Effector memory CD4-positive, alpha-beta T cell (primary cell): ENCODE measurements around the gene FLAD1.
A peak's percentile ranks its signal among the peaks of the same experiment; 100 is the strongest.

Experiments
- DNase-seq, 3 donors: peaks; one replicate each; pipeline ENCODE4 v3.0.0-alpha.2; 2020
- H3K27ac ChIP-seq: 2 replicates; pipeline ENCODE4 v1.7.0; 2013; ENCODE audit warnings: mild to moderate bottlenecking, low read length, moderate library complexity; ENCODE audit not compliant: insufficient read depth, poor library complexity, severe bottlenecking
- H3K27me3 ChIP-seq: replicated peaks from 2 replicates; pipeline ENCODE4 v1.7.0; 2013; ENCODE audit warnings: mild to moderate bottlenecking, low read length; ENCODE audit not compliant: insufficient read depth, control insufficient read depth, poor library complexity, severe bottlenecking
- H3K36me3 ChIP-seq: 2 replicates; pipeline ENCODE4 v1.7.0; 2013; ENCODE audit warnings: mild to moderate bottlenecking, low read length, moderate library complexity; ENCODE audit not compliant: control insufficient read depth, insufficient read depth
- H3K4me1 ChIP-seq: 2 replicates; pipeline ENCODE4 v1.7.0; 2013; ENCODE audit warnings: low read length, mild to moderate bottlenecking; ENCODE audit not compliant: control insufficient read depth, insufficient read depth, poor library complexity, severe bottlenecking
- H3K4me3 ChIP-seq: 2 replicates; pipeline ENCODE4 v1.7.0; 2013; ENCODE audit warnings: low read length, low read depth, mild to moderate bottlenecking; ENCODE audit not compliant: insufficient read depth, poor library complexity, severe bottlenecking
- H3K9me3 ChIP-seq: 2 replicates; pipeline ENCODE4 v1.7.0; 2013; ENCODE audit warnings: mild to moderate bottlenecking, low read length, moderate library complexity; ENCODE audit not compliant: control insufficient read depth

The FLAD1 gene

DNA sequence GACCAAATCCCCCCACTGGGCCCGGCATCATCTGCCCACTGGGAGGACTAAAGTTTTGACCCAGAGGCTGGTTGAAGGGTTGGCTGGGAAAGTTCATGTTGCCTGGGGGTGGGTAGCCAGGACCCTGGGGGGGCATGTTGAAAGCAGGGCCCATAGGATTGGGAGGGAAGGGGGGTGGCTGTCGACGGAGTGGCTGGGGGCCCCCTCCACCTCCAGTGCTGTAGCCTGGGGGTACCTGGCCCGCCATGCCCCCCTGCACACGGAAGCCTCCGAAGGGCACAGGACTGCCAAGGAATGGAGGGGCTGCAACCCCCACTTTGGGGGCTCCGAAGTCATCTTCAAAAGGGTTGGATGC lies 23.7 kb upstream of the FLAD1 start:
- H3K4me1 ChIP-seq, result peaks cover 33% of the 10 kb centered on the region
- peak overlapping the region; percentile 20 for H3K27ac ChIP-seq
- peaks cover 31% of the 10 kb centered on the region for H3K36me3 ChIP-seq
- no peak for DNase-seq
- no peak overlapping the region for H3K4me3 ChIP-seq
- H3K9me3 ChIP-seq, result no peaks in the 10 kb centered on the region
- no peaks in the 10 kb centered on the region for H3K27me3 ChIP-seq

DNA sequence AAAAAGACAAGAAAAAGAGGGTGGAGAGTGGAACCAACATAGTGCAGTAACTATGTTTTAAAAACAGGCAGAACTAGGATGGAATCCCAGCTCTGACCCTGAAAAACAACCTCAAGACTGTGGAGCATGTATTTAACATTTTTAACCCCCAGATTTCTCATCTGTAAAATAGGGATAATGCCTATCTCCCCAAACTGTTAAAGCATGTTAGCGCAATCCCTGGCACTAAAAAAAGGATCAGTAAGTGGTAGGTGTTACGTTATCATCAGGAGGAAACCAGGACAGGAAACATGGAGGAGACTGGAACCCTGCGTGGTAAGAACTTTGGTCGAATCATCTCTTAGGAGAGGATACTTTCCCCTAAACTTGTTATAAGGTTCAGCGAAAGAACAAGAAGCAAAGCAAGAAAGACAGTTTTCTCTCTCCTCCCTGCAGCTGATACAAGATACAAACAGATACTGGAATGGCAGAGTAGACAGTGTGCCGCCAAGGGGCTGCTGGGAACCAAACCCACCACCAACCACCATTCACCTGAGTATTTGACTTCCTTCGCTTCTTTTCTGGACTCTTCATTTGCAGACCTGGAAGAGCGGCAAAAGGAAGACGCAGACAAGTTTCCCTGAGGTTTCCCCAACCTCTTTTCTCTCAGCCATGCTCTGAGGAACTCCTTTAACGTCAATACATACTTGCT lies 22.6 kb upstream of the FLAD1 start:
- H3K27ac ChIP-seq, result peak overlapping the region; percentile 96
- no peak for DNase-seq

DNA sequence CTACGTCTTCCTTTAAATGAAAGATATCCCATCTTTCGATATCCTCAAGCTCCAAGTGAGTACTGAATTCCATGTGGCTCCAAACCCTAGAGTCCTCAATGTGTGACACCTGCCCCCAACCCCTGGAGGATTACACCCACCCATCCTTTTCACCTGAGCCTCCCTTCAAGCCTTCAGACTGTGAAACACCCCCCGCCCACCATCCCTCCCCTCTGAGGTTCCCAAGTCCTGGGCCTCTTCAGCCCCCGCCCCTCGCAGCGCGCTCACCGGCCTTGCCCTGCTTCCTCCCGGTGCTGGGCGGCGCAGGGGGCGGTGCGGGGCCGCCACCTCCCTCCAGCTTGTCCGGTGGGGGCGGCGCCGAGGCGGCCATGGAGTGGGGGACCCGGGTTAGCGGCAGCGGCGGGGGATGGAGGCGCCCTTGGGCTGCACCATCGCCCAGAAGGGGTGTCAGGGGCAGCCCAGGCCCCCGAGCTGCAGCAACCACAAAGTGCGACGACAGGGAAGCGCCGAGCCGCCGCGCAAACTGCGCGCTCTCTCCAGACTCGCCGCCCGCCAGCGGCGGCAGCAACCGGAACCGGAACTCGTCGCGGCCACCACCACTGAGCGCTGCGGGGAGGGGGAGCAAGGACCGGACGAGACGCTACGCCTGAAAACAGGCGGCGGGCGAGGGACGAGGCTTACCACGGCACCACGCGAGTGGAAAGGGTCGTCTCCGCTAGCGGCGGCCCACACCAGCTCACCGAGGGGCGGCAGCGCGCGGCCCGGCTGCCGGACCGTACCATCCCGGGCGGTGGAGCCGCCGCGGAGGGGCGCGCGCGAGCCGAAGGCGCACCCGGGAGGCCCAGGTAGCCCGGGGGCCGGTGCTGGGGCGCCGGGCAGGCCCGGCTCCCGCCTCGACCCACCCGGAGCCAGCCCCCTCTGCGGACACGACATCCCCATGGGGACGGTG lies 21.7 kb upstream of the FLAD1 start, which contains the start of gene PYGO2:
TSS of gene PYGO2 (minus strand) at position 576 of the 949 bp plus-strand sequence. CDS start at position 370, 206 bp downstream.
- Histone ChIP-seq H3K36me3 (peaks cover 50% of the 10 kb centered on the region), H3K4me3 (peak within 1 kb of the TSS; percentile 80), H3K27ac (peak within 1 kb of the TSS; percentile 96), H3K4me1 (peaks cover 19% of the 10 kb centered on the region), H3K27me3 (no peaks in the 10 kb centered on the region), H3K9me3 (no peaks in the 10 kb centered on the region)
- DNase-seq, result peak; percentile 71 to 79 (median 77)

More for the DNA sequence above, 22.6 kb upstream of the FLAD1 start:
- peaks cover 41% of the 10 kb centered on the region for H3K36me3 ChIP-seq
- no peaks in the 10 kb centered on the region for H3K9me3 ChIP-seq
- peaks cover 27% of the 10 kb centered on the region for H3K4me1 ChIP-seq
- no peaks in the 10 kb centered on the region for H3K27me3 ChIP-seq
- peak overlapping the region; percentile 80 for H3K4me3 ChIP-seq

DNA sequence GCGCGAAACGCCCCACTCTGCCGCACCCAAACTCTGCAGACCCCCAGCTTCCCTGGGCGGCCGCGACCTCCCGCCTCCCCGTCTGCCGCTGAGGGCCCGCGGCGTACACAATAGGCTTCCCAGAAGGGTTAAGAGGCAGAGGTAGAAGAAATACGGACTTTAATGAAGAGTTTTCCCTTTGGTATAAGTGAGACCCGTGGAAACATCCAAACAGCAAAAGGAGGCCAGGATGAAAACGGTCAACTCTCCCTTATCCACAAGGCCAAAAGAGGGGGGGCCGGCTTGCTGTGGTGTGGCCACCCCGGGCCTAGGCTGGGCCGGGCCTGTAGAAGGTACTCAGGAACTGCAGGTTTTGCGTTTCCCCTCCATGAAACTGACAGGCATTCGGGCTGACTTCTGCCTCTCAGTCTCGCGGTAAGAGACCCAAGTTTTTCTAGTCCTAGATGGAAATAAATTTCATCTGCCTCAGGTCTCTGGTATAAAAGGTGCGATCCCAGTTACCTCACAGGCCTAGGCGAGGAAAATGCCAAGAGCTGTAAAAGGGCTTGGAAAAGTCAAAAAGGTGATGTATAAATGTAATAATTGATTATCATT lies 20.9 kb upstream of the FLAD1 start:
- Histone ChIP-seq H3K27me3 (no peaks in the 10 kb centered on the region), H3K4me3 (peak overlapping the region; percentile 80), H3K4me1 (peaks cover 15% of the 10 kb centered on the region), H3K27ac (peak overlapping the region; percentile 96), H3K9me3 (no peaks in the 10 kb centered on the region), H3K36me3 (peaks cover 57% of the 10 kb centered on the region)
- no peak for DNase-seq

DNA sequence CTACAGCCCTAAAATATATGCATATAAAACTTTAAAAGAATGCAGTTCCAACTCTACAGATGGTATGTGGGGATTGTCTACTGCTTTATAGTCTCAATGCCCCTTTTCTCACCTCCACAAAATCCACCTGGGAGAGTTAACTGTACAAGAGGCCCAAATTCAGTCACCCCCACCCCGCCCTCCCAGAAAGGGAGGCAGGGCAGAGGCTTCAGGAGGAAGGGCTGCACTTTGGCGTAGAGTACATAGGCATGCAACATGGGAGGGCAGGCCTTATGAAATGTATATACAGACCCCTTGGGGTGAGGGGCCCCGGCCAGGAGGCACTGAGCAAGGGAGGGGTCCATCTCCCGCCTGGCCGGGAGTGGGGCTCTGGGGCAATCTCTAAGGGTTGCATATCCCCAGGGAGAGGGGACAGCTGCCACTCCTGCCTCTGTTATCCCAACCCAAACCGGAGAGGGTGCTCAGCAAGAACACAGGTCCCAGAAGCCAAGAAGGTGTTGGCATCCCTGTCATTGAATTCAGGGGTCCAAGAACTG lies 20.3 kb upstream of the FLAD1 start:
- peak overlapping the region; percentile 96 for H3K27ac ChIP-seq
- no peaks in the 10 kb centered on the region for H3K27me3 ChIP-seq
- no peaks in the 10 kb centered on the region for H3K9me3 ChIP-seq
- H3K4me1 ChIP-seq, result peaks cover 15% of the 10 kb centered on the region
- no peak for DNase-seq
- H3K36me3 ChIP-seq, result peaks cover 61% of the 10 kb centered on the region
- no peak overlapping the region for H3K4me3 ChIP-seq

DNA sequence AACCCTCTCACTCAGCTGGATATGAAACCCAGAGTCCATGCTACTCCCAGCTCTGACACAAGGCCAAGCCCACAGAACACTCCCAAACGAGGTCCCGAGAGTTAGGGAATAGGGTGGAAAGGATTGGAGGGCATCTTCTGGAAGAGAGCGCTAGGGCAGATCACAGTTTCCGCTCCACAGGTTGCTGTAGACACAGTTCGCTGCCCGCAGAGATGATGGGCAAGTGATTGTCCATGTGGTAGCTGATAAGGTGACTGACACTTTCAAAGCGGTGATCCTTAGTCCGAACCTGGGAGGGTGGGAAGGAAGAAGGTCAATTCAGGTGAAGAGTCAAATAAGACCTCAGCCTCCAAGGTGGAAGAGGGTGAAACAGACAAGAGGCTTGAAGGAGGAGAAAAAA lies 19.5 kb upstream of the FLAD1 start:
- no peak overlapping the region for H3K27ac ChIP-seq
- no peak overlapping the region for H3K4me3 ChIP-seq
- peaks cover 59% of the 10 kb centered on the region for H3K36me3 ChIP-seq
- H3K4me1 ChIP-seq, result peaks cover 15% of the 10 kb centered on the region
- H3K9me3 ChIP-seq, result no peaks in the 10 kb centered on the region
- no peaks in the 10 kb centered on the region for H3K27me3 ChIP-seq
- DNase-seq, result no peak

DNA sequence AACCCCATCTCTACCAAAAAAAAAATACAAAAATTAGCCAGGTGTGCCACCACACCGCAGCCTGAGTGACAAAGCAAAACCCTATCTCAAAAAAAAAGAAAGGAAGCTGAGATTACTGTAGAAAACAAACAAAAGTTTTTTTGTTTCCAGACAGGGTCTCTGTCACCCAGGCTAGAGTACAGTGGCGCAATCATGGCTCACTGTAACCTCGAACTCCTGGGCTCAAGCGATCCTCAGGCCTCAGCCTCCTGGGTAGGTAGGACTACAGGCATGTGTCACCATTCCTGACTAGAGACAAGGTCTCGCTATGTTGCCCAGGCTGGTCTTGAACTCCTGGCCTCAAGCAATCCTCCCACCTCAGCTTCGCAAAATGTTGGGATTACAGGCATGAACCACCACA lies 18.8 kb upstream of the FLAD1 start:
- Histone ChIP-seq H3K27me3 (no peaks in the 10 kb centered on the region), H3K4me1 (peaks cover 15% of the 10 kb centered on the region), H3K9me3 (no peaks in the 10 kb centered on the region), H3K36me3 (peaks cover 53% of the 10 kb centered on the region), H3K4me3 (no peak overlapping the region), H3K27ac (no peak overlapping the region)
- DNase-seq, result no peak

DNA sequence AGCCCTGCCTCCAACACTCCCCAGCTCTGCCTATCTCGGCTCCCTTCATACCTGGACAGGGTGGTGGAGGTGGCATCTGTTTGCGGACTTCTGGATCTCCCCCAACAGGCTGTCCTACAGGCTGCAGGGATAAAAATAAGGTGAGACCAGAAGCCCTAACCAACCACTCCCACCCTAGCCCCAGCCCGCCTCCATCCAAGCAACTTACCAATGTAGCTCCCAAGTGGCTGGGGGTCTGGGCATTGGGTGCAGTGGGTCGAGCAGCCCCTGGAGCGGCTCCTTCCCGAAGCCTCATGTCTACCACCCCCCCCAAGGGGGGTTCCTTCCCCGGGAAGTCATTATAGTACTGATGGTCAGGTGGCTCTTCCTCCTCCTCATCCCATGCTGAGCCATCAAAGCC lies 17.0 kb upstream of the FLAD1 start:
- Histone ChIP-seq H3K36me3 (peaks cover 61% of the 10 kb centered on the region), H3K4me3 (no peak overlapping the region), H3K27me3 (no peaks in the 10 kb centered on the region), H3K4me1 (peaks cover 8% of the 10 kb centered on the region), H3K9me3 (no peaks in the 10 kb centered on the region), H3K27ac (no peak overlapping the region)
- DNase-seq, result no peak

DNA sequence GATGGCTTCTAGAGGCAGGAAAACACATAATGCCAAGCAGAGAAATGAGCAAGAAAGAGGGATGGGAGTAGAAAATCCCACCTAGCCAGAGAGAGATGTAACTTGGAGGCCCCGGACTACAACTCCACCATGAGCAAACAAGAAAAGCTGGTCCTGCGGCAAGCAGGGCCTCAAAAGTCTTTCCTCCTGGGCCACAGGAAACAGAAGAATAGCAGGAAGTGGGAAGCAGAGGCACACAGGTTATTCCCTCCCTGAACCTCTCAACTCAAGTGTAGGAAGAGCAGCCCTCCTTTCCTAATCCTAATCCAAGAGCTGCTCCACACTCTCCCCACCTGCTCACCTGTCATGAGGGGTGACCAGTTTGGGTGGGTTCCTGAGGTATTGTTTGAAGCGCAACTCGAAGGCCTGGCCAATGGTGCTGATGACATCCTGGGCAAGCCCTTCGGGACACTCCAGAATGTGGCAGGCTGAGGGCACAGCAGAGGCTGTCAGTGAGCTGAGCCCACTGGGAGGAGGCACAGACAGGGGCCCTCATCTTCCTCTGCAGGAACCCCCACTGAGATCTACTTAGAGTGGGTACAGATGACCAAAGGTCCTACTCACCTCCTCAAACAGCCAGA lies 15.7 kb upstream of the FLAD1 start:
- H3K4me3 ChIP-seq, result no peak overlapping the region
- peaks cover 61% of the 10 kb centered on the region for H3K36me3 ChIP-seq
- no peak overlapping the region for H3K27ac ChIP-seq
- H3K4me1 ChIP-seq, result peaks cover 7% of the 10 kb centered on the region
- H3K27me3 ChIP-seq, result no peaks in the 10 kb centered on the region
- no peaks in the 10 kb centered on the region for H3K9me3 ChIP-seq
- no peak for DNase-seq
